Liver (tissue), 9 donors: ENCODE results near the gene BATF3. TPM values are rescaled to one million over a fixed set of nuclear protein-coding genes. Genes with fewer than 3 reads are reported as not detected.

Experiments used
- DNase-seq: peaks from one replicate; pipeline ENCODE4 v3.0.0-alpha.2; 2017; ENCODE audit warnings: low spot score
- H3K27ac ChIP-seq, 2 donors: one replicate each; pipeline ENCODE4 v1.7.0; 2013; ENCODE audit warnings: inconsistent platforms in 2 of 2, low read length in 2 of 2, control low read depth in 1 of 2, low read depth in 1 of 2, mild to moderate bottlenecking in 1 of 2
- H3K27me3 ChIP-seq, 4 donors: one replicate each; pipeline versions ENCODE4 v1.6.1 to v1.7.0; 2013; ENCODE audit warnings: low read length in 3 of 4, inconsistent platforms in 1 of 4, mild to moderate bottlenecking in 1 of 4, moderate library complexity in 1 of 4; ENCODE audit not compliant: control insufficient read depth in 4 of 4, insufficient read depth in 4 of 4
- H3K36me3 ChIP-seq, 4 donors: one replicate each; pipeline versions ENCODE4 v1.6.1 to v1.7.0; 2013; ENCODE audit warnings: low read length in 3 of 4, mild to moderate bottlenecking in 3 of 4, low read depth in 1 of 4, moderate library complexity in 1 of 4; ENCODE audit not compliant: control insufficient read depth in 4 of 4, insufficient read depth in 3 of 4
- H3K4me1 ChIP-seq, 4 donors: one replicate each; pipeline versions ENCODE4 v1.6.1 to v1.7.0; 2013; ENCODE audit warnings: low read length in 3 of 4, mild to moderate bottlenecking in 3 of 4, moderate library complexity in 1 of 4; ENCODE audit not compliant: control insufficient read depth in 4 of 4, insufficient read depth in 4 of 4
- H3K4me3 ChIP-seq, 3 donors: one replicate each; pipeline versions ENCODE4 v1.6.1 to v1.7.0; 2013; ENCODE audit warnings: low read length in 3 of 3, control low read depth in 1 of 3, low read depth in 1 of 3, mild to moderate bottlenecking in 1 of 3
- H3K9ac ChIP-seq, 2 donors: one replicate each; pipeline ENCODE4 v1.7.0; 2013; ENCODE audit warnings: low read length in 2 of 2, mild to moderate bottlenecking in 2 of 2, moderate library complexity in 2 of 2, control low read depth in 1 of 2, low read depth in 1 of 2
- H3K9me3 ChIP-seq, 4 donors: one replicate each; pipeline versions ENCODE4 v1.6.1 to v1.7.0; 2013; ENCODE audit warnings: low read length in 3 of 4; ENCODE audit not compliant: control insufficient read depth in 4 of 4
- ATF3 ChIP-seq: IDR thresholded peaks from 2 replicates; pipeline ENCODE4 v1.6.1; 2016; ENCODE audit warnings: antibody characterized with exemption
- EGR1 ChIP-seq, 2 donors: IDR thresholded peaks; 2 replicates each; pipeline ENCODE4 v1.6.1; 2016 to 2018; ENCODE audit warnings: antibody characterized with exemption in 2 of 2, low read depth in 2 of 2
- FOXA1 ChIP-seq: IDR thresholded peaks from 2 replicates; pipeline ENCODE4 v1.6.1; 2016; ENCODE audit warnings: antibody characterized with exemption
- FOXA2 ChIP-seq: IDR thresholded peaks from 2 replicates; pipeline ENCODE4 v1.6.1; 2016; ENCODE audit warnings: antibody characterized with exemption
- GABPA ChIP-seq, 2 donors: IDR thresholded peaks in 1 of 2; conservative IDR thresholded peaks in 1 of 2; 2 replicates each; pipeline ENCODE4 v1.6.1; 2016; ENCODE audit warnings: antibody characterized with exemption in 2 of 2, mild to moderate bottlenecking in 1 of 2, moderate library complexity in 1 of 2
- HNF4A ChIP-seq, 2 donors: conservative IDR thresholded peaks; 2 replicates each; pipeline ENCODE4 v1.6.1; 2016; ENCODE audit warnings: antibody characterized with exemption in 2 of 2, mild to moderate bottlenecking in 2 of 2
- HNF4G ChIP-seq: IDR thresholded peaks from 2 replicates; pipeline ENCODE4 v1.6.1; 2016; ENCODE audit warnings: antibody characterized with exemption
- JUND ChIP-seq, 2 donors: IDR thresholded peaks; 2 replicates each; pipeline ENCODE4 v1.6.1; 2016; ENCODE audit warnings: antibody characterized with exemption in 2 of 2
- NR2F2 ChIP-seq: IDR thresholded peaks from 2 replicates; pipeline ENCODE4 v1.6.1; 2016; ENCODE audit warnings: antibody characterized with exemption
- RAD21 ChIP-seq, 2 donors: IDR thresholded peaks; 2 replicates each; pipeline ENCODE4 v1.6.1; 2016; ENCODE audit warnings: antibody characterized with exemption in 2 of 2, mild to moderate bottlenecking in 2 of 2
- REST ChIP-seq: IDR thresholded peaks from 2 replicates; pipeline ENCODE4 v1.6.1; 2016; ENCODE audit warnings: antibody characterized with exemption, mild to moderate bottlenecking
- RXRA ChIP-seq, 2 donors: IDR thresholded peaks; 2 replicates each; pipeline ENCODE4 v1.6.1; 2017 to 2018; ENCODE audit warnings: antibody characterized with exemption in 2 of 2, mild to moderate bottlenecking in 1 of 2
- SP1 ChIP-seq: IDR thresholded peaks from 2 replicates; pipeline ENCODE4 v1.6.1; 2018; ENCODE audit warnings: antibody characterized with exemption, mild to moderate bottlenecking
- YY1 ChIP-seq: IDR thresholded peaks from 2 replicates; pipeline ENCODE4 v1.6.1; 2016; ENCODE audit warnings: antibody characterized with exemption, mild to moderate bottlenecking
- ZBTB33 ChIP-seq: IDR thresholded peaks from 2 replicates; pipeline ENCODE4 v1.6.1; 2016; ENCODE audit warnings: antibody characterized with exemption
- WGBS: extraction: QIAGEN DNeasy Blood & Tissue Kit; methylation state at CpG from one replicate; pipeline ENCODE4 v1.1.7; 2013; 5-methylcytosine and 5-hydroxymethylcytosine counted together
- polyA plus RNA-seq, 2 donors: library from polyadenylated mRNA; stranded (reverse) in 1 of 2; unstranded in 1 of 2; fragments of 200-250 nt in 1 of 2; fragments of >200 nt in 1 of 2; fragmentation: Nextera tagmentation in 1 of 2; extraction: Ambion mirVana in 1 of 2; gene quantifications; one replicate each; pipeline versions ENCODE4 v1.2.1 to v1.2.3, GENCODE V29; 2013 to 2015
- total RNA-seq, 2 donors: library from RNA; depleted of rRNA; stranded (reverse); fragments of >200 nt; gene quantifications; one replicate each; pipeline ENCODE4 v1.2.3, GENCODE V29; 2014
- TF ChIP-seq, protein P1 (sequence below): fragments of 150-350 bp; IDR thresholded peaks from 2 replicates; pipeline ENCODE4 v1.5.1; 2017; ENCODE audit warnings: improper control_type of control experiment, low read depth, low read length; ENCODE audit not compliant: missing input control
- TF ChIP-seq, protein P2 (sequence below): IDR thresholded peaks from 2 replicates; pipeline ENCODE4 v1.6.1; 2016; ENCODE audit warnings: antibody characterized with exemption
- donor health status: healthy.
- donor health status: healthy.
- donor health status: healthy.
- donor health status: healthy.
- donor health status: healthy.

BATF3 gene
- total and polyA plus RNA-seq, 4 donors: 0.65 to 1.0 (median 0.91) TPM

GRCh38 chr1:212650228-212650627, 49.4 kb downstream of the BATF3 start:
- no peak for DNase-seq
- Histone ChIP-seq H3K4me3 (no peak overlapping the region), H3K9ac (no peak overlapping the region), H3K4me1 (no peaks in the 10 kb centered on the region), H3K27me3 (no peaks in the 10 kb centered on the region), H3K9me3 (no peaks in the 10 kb centered on the region), H3K27ac (no peak overlapping the region), H3K36me3 (no peaks in the 10 kb centered on the region)
- no peak for TF ChIP-seq REST
- TF ChIP-seq RAD21 (IDR thresholded peaks at IDR 0.05): no peak
- TF ChIP-seq ATF3: no peak
- no peak for TF ChIP-seq FOXA1
- TF ChIP-seq HNF4G: no peak
- TF ChIP-seq GABPA (IDR thresholded peaks at IDR 0.05 in 1 of 2, conservative IDR thresholded peaks at IDR 0.05 in 1 of 2): no peak
- TF ChIP-seq EGR1 (IDR thresholded peaks at IDR 0.05; ENCODE audit: low read depth in 2 of 2): no peak
- TF ChIP-seq, protein P1, sequence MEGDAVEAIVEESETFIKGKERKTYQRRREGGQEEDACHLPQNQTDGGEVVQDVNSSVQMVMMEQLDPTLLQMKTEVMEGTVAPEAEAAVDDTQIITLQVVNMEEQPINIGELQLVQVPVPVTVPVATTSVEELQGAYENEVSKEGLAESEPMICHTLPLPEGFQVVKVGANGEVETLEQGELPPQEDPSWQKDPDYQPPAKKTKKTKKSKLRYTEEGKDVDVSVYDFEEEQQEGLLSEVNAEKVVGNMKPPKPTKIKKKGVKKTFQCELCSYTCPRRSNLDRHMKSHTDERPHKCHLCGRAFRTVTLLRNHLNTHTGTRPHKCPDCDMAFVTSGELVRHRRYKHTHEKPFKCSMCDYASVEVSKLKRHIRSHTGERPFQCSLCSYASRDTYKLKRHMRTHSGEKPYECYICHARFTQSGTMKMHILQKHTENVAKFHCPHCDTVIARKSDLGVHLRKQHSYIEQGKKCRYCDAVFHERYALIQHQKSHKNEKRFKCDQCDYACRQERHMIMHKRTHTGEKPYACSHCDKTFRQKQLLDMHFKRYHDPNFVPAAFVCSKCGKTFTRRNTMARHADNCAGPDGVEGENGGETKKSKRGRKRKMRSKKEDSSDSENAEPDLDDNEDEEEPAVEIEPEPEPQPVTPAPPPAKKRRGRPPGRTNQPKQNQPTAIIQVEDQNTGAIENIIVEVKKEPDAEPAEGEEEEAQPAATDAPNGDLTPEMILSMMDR: no peak
- TF ChIP-seq RXRA (IDR thresholded peaks at IDR 0.05): no peak
- TF ChIP-seq YY1: no peak
- no peak for TF ChIP-seq JUND (IDR thresholded peaks at IDR 0.05)
- no peak for TF ChIP-seq ZBTB33
- no peak for TF ChIP-seq HNF4A (conservative IDR thresholded peaks at IDR 0.05)
- TF ChIP-seq, protein P2, sequence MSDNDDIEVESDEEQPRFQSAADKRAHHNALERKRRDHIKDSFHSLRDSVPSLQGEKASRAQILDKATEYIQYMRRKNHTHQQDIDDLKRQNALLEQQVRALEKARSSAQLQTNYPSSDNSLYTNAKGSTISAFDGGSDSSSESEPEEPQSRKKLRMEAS: no peak
- no peak for TF ChIP-seq FOXA2
- WGBS: 62% methylated on average over 3 of the region's 3 CpGs

- no peaks in the 10 kb centered on the region for H3K36me3 ChIP-seq
- H3K27ac ChIP-seq: no peak overlapping the region
- no peaks in the 10 kb centered on the region for H3K27me3 ChIP-seq
- H3K9me3 ChIP-seq: no peaks in the 10 kb centered on the region
- H3K9ac ChIP-seq: no peak overlapping the region
- no peak overlapping the region for H3K4me3 ChIP-seq
- WGBS: 77% methylated on average over 2 of the region's 2 CpGs
- H3K4me1 ChIP-seq: no peaks in the 10 kb centered on the region
- no peak for DNase-seq
- TF ChIP-seq HNF4G: no peak
- TF ChIP-seq NR2F2: no peak
- TF ChIP-seq HNF4A (conservative IDR thresholded peaks at IDR 0.05): no peak
- TF ChIP-seq, protein P2: no peak
- TF ChIP-seq GABPA (IDR thresholded peaks at IDR 0.05 in 1 of 2, conservative IDR thresholded peaks at IDR 0.05 in 1 of 2): no peak
- TF ChIP-seq YY1: no peak
- TF ChIP-seq JUND (IDR thresholded peaks at IDR 0.05): no peak
- no peak for TF ChIP-seq ZBTB33
- TF ChIP-seq SP1: no peak
- no peak for TF ChIP-seq FOXA2
- TF ChIP-seq FOXA1: no peak
- no peak for TF ChIP-seq EGR1 (IDR thresholded peaks at IDR 0.05; ENCODE audit: low read depth in 2 of 2)
- no peak for TF ChIP-seq RAD21 (IDR thresholded peaks at IDR 0.05)
Observed at GRCh38 chr1:212649020-212649419, 50.6 kb downstream of the BATF3 start.
